Suppressor macrophage (primary cell): ENCODE data around the gene OSBPL1A.
"Not testable (repeated sequence)": the region's sequence is repeated elsewhere in the genome, so short reads cannot be mapped to it uniquely, and the experiment has no call there.

Source experiments
- DNase-seq, 4 experiments: peaks; one replicate each; pipeline ENCODE4 v3.0.0-alpha.2; 2020 to 2022

Gene OSBPL1A

GRCh38 chr18:24397131-24397693 is 412 bp downstream of the OSBPL1A start:
- DNase-seq, result peak; percentile 92 to 96 (median 94)

DNA sequence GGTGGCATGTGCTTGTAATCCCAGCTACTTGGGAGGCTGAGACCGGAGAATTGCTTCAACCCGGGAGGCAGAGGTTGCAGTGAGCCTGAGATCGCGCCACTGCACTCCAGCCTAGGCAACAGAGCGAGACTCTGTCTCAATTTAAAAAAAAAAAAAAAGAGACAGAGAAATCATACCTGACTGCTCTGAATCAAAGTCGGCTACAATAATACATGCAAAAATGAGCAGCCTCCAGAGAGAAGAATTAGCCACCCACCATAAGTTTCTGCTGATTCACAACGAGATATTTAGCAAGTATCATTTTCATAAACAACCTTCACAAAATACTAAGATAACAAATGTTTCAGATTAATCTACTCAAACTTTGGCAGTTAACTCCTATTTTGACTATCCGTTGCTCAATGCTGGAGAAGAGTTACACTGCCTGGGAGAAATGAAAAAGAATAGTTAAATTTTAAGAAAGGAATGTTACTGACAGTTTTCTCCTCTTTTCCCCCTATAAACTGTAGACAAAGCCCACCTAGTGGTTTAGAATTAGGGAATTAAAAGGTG is 1.5 kb downstream of the OSBPL1A start:
- no peak for DNase-seq

- DNase-seq, result peak; percentile 24 to 73 (median 56)
Observed at GRCh38 chr18:24395049-24395795, 2.4 kb downstream of the OSBPL1A start.

GRCh38 chr18:24388957-24389356 is 8.7 kb downstream of the OSBPL1A start:
- DNase-seq, result no peak

GRCh38 chr18:24386681-24387080 is 10.9 kb downstream of the OSBPL1A start:
- peak in 3 of 4 experiments; percentile 30 to 33 (median 31) for DNase-seq

GRCh38 chr18:24381126-24381525 is 16.5 kb downstream of the OSBPL1A start:
- DNase-seq, result no peak

- no peak for DNase-seq
Observed at GRCh38 chr18:24380163-24380747, 17.4 kb downstream of the OSBPL1A start.

GRCh38 chr18:24378598-24378997 is 19.0 kb downstream of the OSBPL1A start:
- DNase-seq, result no peak

DNA sequence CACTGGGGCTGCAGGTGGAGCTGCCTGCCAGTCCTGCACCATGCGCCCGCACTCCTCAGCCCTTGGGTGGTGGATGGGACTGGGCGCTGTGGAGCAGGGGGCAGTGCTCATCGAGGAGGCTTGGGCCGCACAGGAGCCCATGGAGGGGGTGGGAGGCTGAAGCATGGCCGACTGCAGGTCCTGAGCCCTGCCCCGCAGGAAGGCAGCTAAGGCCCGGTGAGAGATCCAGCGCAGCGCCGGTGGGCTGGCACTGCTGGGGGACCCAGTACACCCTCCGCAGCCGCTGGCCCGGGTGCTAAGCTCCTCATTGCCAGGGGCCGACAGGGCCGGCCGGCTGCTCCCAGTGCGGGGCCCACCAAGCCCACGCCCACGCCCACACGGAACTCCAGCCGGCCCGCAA is 21.1 kb downstream of the OSBPL1A start:
- DNase-seq, result not testable (repeated sequence)

DNA sequence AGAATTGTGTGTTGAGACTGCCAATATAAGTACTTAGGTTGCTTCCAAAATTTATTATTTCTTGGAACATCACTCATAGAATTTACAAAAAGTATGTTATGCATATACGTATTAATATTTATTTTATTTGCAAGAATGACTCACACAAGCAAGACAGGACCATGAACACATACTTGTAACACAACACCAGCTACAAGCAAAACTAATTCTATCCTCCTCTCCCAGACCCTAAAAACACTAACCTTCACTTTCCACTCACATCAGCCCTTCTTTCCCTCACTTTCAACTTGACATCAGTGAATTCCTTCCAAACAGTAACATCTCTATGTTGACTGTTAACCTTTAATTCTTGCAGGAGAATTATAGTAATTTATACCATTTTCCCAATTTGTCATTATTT is 24.3 kb downstream of the OSBPL1A start:
- no peak for DNase-seq

DNA sequence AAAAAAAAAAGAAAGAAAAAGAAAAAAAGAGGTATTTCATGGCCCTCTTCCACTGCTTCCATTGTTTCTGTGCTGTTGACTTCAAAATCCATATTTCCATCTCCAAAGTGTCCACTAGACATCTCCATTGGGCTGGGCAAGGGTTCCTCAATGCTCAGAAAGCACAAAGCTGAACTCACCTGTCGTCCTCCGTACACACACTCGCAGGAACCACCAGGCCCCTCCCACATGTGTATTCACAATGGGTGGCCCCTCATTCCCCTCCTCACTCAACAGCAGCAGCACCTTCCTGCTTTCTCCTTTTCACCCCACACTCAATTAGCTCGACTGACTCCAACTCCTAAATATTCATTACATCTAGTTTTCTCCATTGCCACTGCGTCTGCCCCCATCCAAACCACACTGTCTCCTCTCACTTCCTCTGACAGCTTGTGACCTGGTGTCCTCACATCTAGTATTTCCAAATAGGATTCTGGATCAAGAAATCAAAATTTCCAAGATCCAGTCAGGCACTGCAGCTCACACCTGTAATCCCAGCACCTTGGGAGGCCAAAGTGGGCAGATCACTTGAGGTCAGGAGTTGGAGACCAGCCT is 25.2 kb downstream of the OSBPL1A start:
- peak; percentile 15 to 47 (median 35) for DNase-seq

DNA sequence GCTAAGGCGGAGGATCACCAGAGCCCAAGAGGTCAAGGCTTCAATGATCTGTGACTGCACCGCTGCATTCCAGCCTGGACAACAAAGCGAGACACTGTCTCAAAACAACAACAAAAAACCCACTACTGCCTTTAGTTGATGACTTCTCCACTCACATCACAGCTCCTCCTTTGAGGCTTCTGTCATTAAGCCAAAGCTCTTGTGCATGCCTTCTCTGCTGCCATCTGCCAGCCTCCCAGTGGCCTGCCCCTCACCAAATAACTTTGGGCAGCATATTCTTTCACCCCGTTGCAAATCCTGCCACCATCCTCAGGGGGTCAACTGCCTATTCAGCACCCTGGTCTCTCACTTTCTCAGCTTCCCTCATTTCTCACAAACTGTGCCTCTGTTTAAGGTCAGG is 27.5 kb downstream of the OSBPL1A start:
- DNase-seq, result no peak

- DNase-seq, result no peak
Observed at GRCh38 chr18:24369426-24369825, 28.2 kb downstream of the OSBPL1A start.

GRCh38 chr18:24368749-24369148 is 28.9 kb downstream of the OSBPL1A start:
- DNase-seq, result peak in 3 of 4 experiments; percentile 32 to 38 (median 33)

GRCh38 chr18:24366328-24366727 is 31.3 kb downstream of the OSBPL1A start:
- DNase-seq, result no peak

GRCh38 chr18:24364177-24364576 is 33.4 kb downstream of the OSBPL1A start:
- peak in 1 of 4 experiments; percentile 4 for DNase-seq

- DNase-seq, result no peak
Observed at GRCh38 chr18:24362757-24363156, 34.9 kb downstream of the OSBPL1A start.

GRCh38 chr18:24359787-24360530 is 37.7 kb downstream of the OSBPL1A start:
- peak; percentile 50 to 88 (median 75) for DNase-seq

DNA sequence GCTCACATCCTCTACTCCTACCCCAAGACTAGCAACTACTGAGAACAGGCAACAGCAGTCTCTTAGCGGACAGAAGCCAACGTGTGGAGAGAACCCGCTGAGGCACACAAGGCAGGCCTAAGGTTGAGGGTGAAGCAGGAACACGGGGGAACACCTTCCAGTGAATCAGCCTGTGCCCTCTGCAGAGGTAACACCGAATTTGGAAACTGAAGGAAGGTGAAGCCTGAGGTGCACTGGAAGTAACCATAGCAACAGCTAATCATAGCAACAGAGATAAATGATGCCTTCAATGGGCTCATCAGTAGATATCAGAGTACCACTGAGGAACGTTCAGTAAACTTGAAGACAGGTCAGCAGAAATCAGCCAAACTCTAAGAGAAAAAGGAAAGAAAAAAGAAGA is 43.3 kb downstream of the OSBPL1A start:
- no peak for DNase-seq

GRCh38 chr18:24346254-24346653 is 51.4 kb downstream of the OSBPL1A start:
- DNase-seq, result no peak

DNA sequence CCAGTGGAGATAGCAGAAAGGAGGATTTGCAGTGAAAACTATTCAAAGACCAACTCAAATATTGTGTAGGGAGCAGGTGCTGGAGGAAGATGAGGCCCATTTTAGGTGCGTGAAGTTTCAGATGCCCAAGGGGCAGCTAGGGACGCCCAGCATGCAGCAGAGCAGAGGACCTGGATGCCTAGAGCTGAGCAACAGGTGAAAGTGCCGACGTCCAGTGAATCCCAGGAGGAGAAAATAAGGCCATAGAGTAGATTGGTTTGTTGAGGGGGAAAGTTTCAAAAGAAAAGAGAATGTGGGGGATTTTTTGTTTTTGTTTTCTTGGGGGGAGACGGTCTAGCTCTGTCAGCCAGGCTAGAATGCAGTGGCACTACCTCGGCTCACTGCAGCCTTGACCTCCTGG is 53.1 kb downstream of the OSBPL1A start:
- no peak for DNase-seq

- DNase-seq, result no peak
Observed at GRCh38 chr18:24342347-24342746, 55.3 kb downstream of the OSBPL1A start.

- DNase-seq, result no peak
Observed at GRCh38 chr18:24341361-24341760, 56.3 kb downstream of the OSBPL1A start.
